K562 treated with DMSO at 1 percent for 24 hours (cell line): ENCODE data around the gene UROS. TPM values are rescaled to one million over a fixed set of nuclear protein-coding genes. Genes with fewer than 3 reads are reported as not detected.

Experiments
- total RNA-seq: library from RNA; unstranded; fragments of 300-600 nt; gene quantifications from 2 replicates; pipeline ENCODE4 v1.2.3, GENCODE V29; 2022; ENCODE audit warnings: low read depth; ENCODE audit not compliant: insufficient read depth

Gene UROS
- total RNA-seq, result 22.6 and 25.5 TPM in 2 replicates

DNA sequence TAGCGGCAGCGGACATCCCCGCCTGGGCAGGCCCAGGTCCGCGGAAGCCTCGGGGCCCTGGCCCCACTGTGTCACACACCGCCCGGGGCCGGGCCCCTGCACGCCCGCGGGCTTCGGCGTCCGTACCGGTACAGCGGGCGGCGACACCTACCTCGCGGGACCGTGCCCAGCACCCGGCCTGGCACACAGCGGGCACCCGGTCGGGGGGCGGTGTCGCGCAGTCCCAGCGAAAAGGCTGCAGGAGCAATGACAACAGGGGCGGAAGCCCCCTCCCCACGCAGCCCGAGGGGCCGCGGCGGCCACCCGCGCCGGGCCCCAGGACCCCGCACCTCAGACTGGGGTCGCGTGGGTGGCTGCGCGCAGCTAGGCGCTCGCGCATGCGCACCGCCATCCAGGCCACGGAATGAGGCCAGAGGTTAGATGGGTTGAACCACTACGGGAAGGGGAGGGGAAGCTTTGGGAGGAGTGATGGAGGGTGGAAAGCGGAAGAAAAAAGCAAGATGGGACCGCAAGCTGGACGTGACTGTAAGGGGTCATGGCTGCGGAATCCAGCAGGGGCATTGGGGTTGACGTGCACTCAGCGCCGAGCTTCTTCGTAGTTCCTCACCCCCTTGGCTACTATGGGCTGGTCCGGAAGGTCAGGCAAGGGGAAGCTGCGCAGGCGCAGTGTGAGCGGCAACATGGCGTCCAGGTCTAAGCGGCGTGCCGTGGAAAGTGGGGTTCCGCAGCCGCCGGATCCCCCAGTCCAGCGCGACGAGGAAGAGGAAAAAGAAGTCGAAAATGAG lies at the start of gene UROS, which contains the start of gene BCCIP:
TSS of gene UROS (minus strand) at position 381 of the 785 bp plus-strand sequence. CDS start 6,759 bp downstream, outside the sequence.
TSS of gene BCCIP (plus strand) at position 669 of the 785 bp plus-strand sequence. CDS start at position 681, 12 bp downstream.

DNA sequence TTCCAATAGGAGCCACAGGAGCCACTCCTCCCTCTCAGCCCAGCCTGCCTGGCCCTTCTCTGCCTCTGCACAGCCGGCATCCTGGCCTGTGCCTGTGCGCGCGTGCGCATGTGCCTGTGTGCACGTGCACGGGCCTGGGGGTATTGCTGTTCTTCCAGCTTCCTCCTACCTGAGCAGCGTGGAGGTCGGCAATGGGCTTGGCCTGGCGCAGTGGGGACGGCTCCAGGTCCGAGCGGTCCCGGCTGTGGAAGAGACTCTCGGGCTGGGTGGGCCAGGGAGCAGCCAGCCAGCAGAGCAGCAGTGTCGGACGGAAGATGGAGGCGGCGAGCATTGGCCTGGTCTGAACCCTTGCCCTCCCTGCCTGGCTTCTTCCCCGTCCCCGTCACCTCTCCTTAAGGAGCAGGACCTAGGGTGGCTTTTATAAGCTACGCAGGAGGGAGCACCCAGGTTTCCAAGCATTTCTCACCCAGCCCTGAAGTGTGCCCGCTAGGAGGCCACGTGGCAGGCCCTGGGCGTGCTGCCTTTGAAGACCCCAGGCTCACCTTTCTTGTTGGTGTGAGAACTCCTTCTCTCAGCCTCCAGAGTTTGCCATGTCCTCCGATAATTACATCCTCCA lies 47.5 kb downstream of the UROS start, which contains the start of gene MMP21:
TSS of gene MMP21 (minus strand) at position 331 of the 616 bp plus-strand sequence. CDS start at position 331, 0 bp downstream.

Other genes with a start within 250 kb of the UROS start
- gene TEX36, start 140.1 kb downstream of the UROS start, total RNA-seq, result not detected in 2 replicates
- 9.3 and 11.8 TPM in 2 replicates for gene EDRF1, start 103.5 kb downstream of the UROS start, total RNA-seq
- gene MMP21, start 47.4 kb downstream of the UROS start, total RNA-seq, result not detected in 2 replicates
- 22.2 and 28.1 TPM in 2 replicates for gene BCCIP, start 288 bp upstream of the UROS start, total RNA-seq
- 13.0 and 16.7 TPM in 2 replicates for gene DHX32, start 58.0 kb upstream of the UROS start, total RNA-seq
- gene FANK1, start 73.3 kb upstream of the UROS start, total RNA-seq, result not detected in 2 replicates